H9 (cell line): ENCODE measurements around the gene PTPRK. TPM values are rescaled to one million over a fixed set of nuclear protein-coding genes. Genes with fewer than 3 reads are reported as not detected.

Experiments
- DNase-seq: peaks from one replicate; pipeline ENCODE4 v3.0.0-alpha.2; 2017
- H2AFZ ChIP-seq: one replicate; pipeline ENCODE4 v1.6.1; 2013; ENCODE audit warnings: mild to moderate bottlenecking, low read length, control low read depth, moderate library complexity
- H2AK5ac ChIP-seq: 2 replicates; pipeline ENCODE4 v1.6.1; 2013; ENCODE audit warnings: low read length, control low read depth, mixed read lengths; ENCODE audit not compliant: insufficient read length
- H2BK120ac ChIP-seq: one replicate; pipeline ENCODE4 v1.6.1; 2013; ENCODE audit warnings: low read depth, mild to moderate bottlenecking, low read length, control low read depth, inconsistent platforms; ENCODE audit not compliant: poor library complexity, severe bottlenecking
- H2BK12ac ChIP-seq: 2 replicates; pipeline ENCODE4 v1.6.1; 2013; ENCODE audit warnings: low read length, control low read depth, mixed read lengths, low read depth; ENCODE audit not compliant: insufficient read length
- H2BK15ac ChIP-seq: 2 replicates; pipeline ENCODE4 v1.6.1; 2013; ENCODE audit warnings: low read depth, low read length, control low read depth
- H2BK20ac ChIP-seq: one replicate; pipeline ENCODE4 v1.6.1; 2013; ENCODE audit warnings: low read depth, mild to moderate bottlenecking, low read length, control low read depth, inconsistent platforms; ENCODE audit not compliant: poor library complexity, severe bottlenecking
- H2BK5ac ChIP-seq: 2 replicates; pipeline ENCODE4 v1.6.1; 2013; ENCODE audit warnings: low read length, control low read depth, mixed read lengths; ENCODE audit not compliant: insufficient read length
- H3K14ac ChIP-seq: 2 replicates; pipeline ENCODE4 v1.6.1; 2013; ENCODE audit warnings: low read length, control low read depth; ENCODE audit not compliant: insufficient read depth
- H3K18ac ChIP-seq: 2 replicates; pipeline ENCODE4 v1.6.1; 2013; ENCODE audit warnings: low read depth, mild to moderate bottlenecking, mixed read lengths, low read length, control low read depth; ENCODE audit not compliant: insufficient read length
- H3K23ac ChIP-seq: 2 replicates; pipeline ENCODE4 v1.6.1; 2013; ENCODE audit warnings: low read length, control low read depth, mixed read lengths, low read depth; ENCODE audit not compliant: insufficient read length
- H3K23me2 ChIP-seq: 2 replicates; pipeline ENCODE4 v1.6.1; 2013; ENCODE audit warnings: low read depth, mild to moderate bottlenecking, mixed read lengths, low read length, control low read depth; ENCODE audit not compliant: insufficient read length, poor library complexity, severe bottlenecking
- H3K27ac ChIP-seq: 2 replicates; pipeline ENCODE4 v1.5.1; 2013; ENCODE audit warnings: low read length, control low read depth, mixed read lengths, low read depth; ENCODE audit not compliant: insufficient read length
- H3K27me3 ChIP-seq: 2 replicates; pipeline ENCODE4 v1.6.1; 2013; ENCODE audit warnings: low read length, control low read depth, inconsistent platforms; ENCODE audit not compliant: insufficient read depth
- H3K4ac ChIP-seq: 2 replicates; pipeline ENCODE4 v1.6.1; 2013; ENCODE audit warnings: low read depth, mild to moderate bottlenecking, control low read depth, inconsistent platforms, low read length, moderate library complexity
- H3K4me1 ChIP-seq: 2 replicates; pipeline ENCODE4 v1.6.1; 2013; ENCODE audit warnings: low read length, control low read depth, inconsistent platforms; ENCODE audit not compliant: insufficient read depth
- H3K4me2 ChIP-seq: 2 replicates; pipeline ENCODE4 v1.6.1; 2013; ENCODE audit warnings: low read length, control low read depth, mixed read lengths; ENCODE audit not compliant: insufficient read length, insufficient read depth
- H3K56ac ChIP-seq: 2 replicates; pipeline ENCODE4 v1.6.1; 2013; ENCODE audit warnings: low read depth, mild to moderate bottlenecking, mixed read lengths, low read length, control low read depth; ENCODE audit not compliant: insufficient read length
- H3K79me1 ChIP-seq: 2 replicates; pipeline ENCODE4 v1.6.1; 2013; ENCODE audit warnings: low read depth, mild to moderate bottlenecking, moderate library complexity, low read length, control low read depth, inconsistent platforms; ENCODE audit not compliant: insufficient read depth, poor library complexity, severe bottlenecking
- H3K79me2 ChIP-seq: 2 replicates; pipeline ENCODE4 v1.6.1; 2013; ENCODE audit warnings: low read length, control low read depth, inconsistent platforms; ENCODE audit not compliant: insufficient read depth
- H3K9ac ChIP-seq: 2 replicates; pipeline ENCODE4 v1.6.1; 2013; ENCODE audit warnings: low read length, control low read depth, mixed read lengths; ENCODE audit not compliant: insufficient read length; ENCODE audit errors: extremely low read depth
- H3K9me3 ChIP-seq: one replicate; pipeline ENCODE4 v1.6.1; 2013; ENCODE audit warnings: low read depth, low read length, inconsistent platforms; ENCODE audit not compliant: control insufficient read depth
- H3T11ph ChIP-seq: one replicate; pipeline ENCODE4 v1.6.1; 2013; ENCODE audit warnings: mild to moderate bottlenecking, low read length, control low read depth, inconsistent platforms
- H4K20me1 ChIP-seq: one replicate; pipeline ENCODE4 v1.6.1; 2013; ENCODE audit not compliant: control insufficient read depth, insufficient read length, insufficient read depth
- H4K5ac ChIP-seq: 2 replicates; pipeline ENCODE4 v1.6.1; 2013; ENCODE audit warnings: low read depth, mild to moderate bottlenecking, mixed read lengths, low read length, control low read depth; ENCODE audit not compliant: insufficient read length
- H4K8ac ChIP-seq: replicated peaks from 2 replicates; pipeline ENCODE4 v1.6.1; 2013; ENCODE audit warnings: low read length, control low read depth, mixed read lengths, low read depth; ENCODE audit not compliant: insufficient read length
- H4K91ac ChIP-seq: 2 replicates; pipeline ENCODE4 v1.6.1; 2013; ENCODE audit warnings: low read depth, mild to moderate bottlenecking, moderate library complexity, mixed read lengths, low read length, control low read depth; ENCODE audit not compliant: insufficient read length
- H3K27ac Mint-ChIP-seq, 3 experiments: 2 replicates in 2 of 3; 3 replicates in 1 of 3; pipeline ENCODE4 v1.8.0; 2020 to 2021; ENCODE audit warnings: mixed read lengths in 3 of 3, mild to moderate bottlenecking in 1 of 3, moderate library complexity in 1 of 3
- H3K27me3 Mint-ChIP-seq: 2 replicates; pipeline ENCODE4 v1.8.0; 2021; ENCODE audit warnings: low read depth, mild to moderate bottlenecking, moderate library complexity, mixed read lengths
- H3K36me3 Mint-ChIP-seq, 3 experiments: 2 replicates in 2 of 3; 3 replicates in 1 of 3; pipeline ENCODE4 v1.8.0; 2020 to 2021; ENCODE audit warnings: low read depth in 3 of 3, mixed read lengths in 3 of 3; ENCODE audit not compliant: insufficient read depth in 1 of 3
- H3K4me1 Mint-ChIP-seq, 2 experiments: 2 replicates each; pipeline ENCODE4 v1.8.0; 2020; ENCODE audit warnings: mixed read lengths in 2 of 2
- H3K4me3 Mint-ChIP-seq, 2 experiments: 2 replicates in 1 of 2; 3 replicates in 1 of 2; pipeline ENCODE4 v1.8.0; 2020 to 2021; ENCODE audit warnings: mild to moderate bottlenecking in 2 of 2, mixed read lengths in 2 of 2, moderate library complexity in 1 of 2
- H3K9me3 Mint-ChIP-seq, 2 experiments: 2 replicates in 1 of 2; 3 replicates in 1 of 2; pipeline ENCODE4 v1.8.0; 2020; ENCODE audit warnings: mild to moderate bottlenecking in 2 of 2, mixed read lengths in 2 of 2, moderate library complexity in 1 of 2
- WGBS: extraction: QIAGEN DNeasy Blood & Tissue Kit; methylation state at CpG from one replicate; pipeline ENCODE4 v1.1.7; 2013; ENCODE audit warnings: missing lambda C conversion rate, low lambda C conversion rate, mixed read lengths; ENCODE audit not compliant: insufficient read length; ENCODE audit errors: extremely low coverage; 5-methylcytosine and 5-hydroxymethylcytosine counted together
- total RNA-seq: library from RNA; stranded (reverse); gene quantifications from 2 replicates; pipeline ENCODE4 v1.2.1, GENCODE V29; 2021
- TF ChIP-seq, protein P1 (sequence below): fragments of 200-600 bp; sonication (generic); conservative IDR thresholded peaks from 3 replicates; pipeline ENCODE4 v1.8.0; 2021; ENCODE audit warnings: antibody characterized with exemption, mild to moderate bottlenecking

The PTPRK gene
- total RNA-seq, 1 experiment from 2014 or later, result 47.9 TPM

DNA sequence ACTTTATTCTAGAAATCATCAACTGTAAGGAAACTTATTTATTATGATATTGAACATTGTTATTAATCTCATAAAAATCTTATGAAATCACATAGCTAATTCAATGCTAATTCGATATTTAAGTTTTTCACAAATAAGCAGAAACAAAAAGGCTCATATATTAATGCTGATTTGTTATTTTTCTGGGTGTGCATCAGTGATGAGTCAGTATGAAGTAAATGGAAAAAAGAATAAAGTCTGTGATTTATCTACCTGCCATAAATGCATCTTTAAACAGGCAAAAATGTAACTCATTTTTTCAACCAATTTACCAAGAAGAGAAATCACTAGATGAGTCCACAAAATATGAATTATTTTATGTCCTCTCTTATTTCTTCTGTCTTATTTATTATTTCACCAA lies 253.5 kb downstream of the PTPRK start:
- Histone ChIP-seq H3K4me2 (no peak overlapping the region), H3K27ac (no peak overlapping the region), H4K5ac (no peak overlapping the region), H3K23me2 (no peaks in the 10 kb centered on the region), H2BK12ac (no peak overlapping the region), H2BK5ac (no peak overlapping the region), H2AFZ (no peak overlapping the region), H2AK5ac (no peak overlapping the region), H3K9ac (no peak overlapping the region), H3K79me1 (peaks cover 2% of the 10 kb centered on the region), H3K79me2 (no peaks in the 10 kb centered on the region), H3K4ac (no peak overlapping the region), H2BK15ac (no peak overlapping the region), H2BK120ac (no peak overlapping the region), H3K56ac (no peak overlapping the region), H4K20me1 (no peaks in the 10 kb centered on the region), H3K4me1 (no peaks in the 10 kb centered on the region), H3T11ph (no peak overlapping the region), H2BK20ac (no peak overlapping the region), H3K18ac (no peak overlapping the region), H3K27me3 (no peaks in the 10 kb centered on the region), H4K8ac (no peak overlapping the region), H4K91ac (no peak overlapping the region), H3K23ac (no peak overlapping the region), H3K14ac (no peak overlapping the region), H3K9me3 (no peaks in the 10 kb centered on the region)
- TF ChIP-seq, protein P1, sequence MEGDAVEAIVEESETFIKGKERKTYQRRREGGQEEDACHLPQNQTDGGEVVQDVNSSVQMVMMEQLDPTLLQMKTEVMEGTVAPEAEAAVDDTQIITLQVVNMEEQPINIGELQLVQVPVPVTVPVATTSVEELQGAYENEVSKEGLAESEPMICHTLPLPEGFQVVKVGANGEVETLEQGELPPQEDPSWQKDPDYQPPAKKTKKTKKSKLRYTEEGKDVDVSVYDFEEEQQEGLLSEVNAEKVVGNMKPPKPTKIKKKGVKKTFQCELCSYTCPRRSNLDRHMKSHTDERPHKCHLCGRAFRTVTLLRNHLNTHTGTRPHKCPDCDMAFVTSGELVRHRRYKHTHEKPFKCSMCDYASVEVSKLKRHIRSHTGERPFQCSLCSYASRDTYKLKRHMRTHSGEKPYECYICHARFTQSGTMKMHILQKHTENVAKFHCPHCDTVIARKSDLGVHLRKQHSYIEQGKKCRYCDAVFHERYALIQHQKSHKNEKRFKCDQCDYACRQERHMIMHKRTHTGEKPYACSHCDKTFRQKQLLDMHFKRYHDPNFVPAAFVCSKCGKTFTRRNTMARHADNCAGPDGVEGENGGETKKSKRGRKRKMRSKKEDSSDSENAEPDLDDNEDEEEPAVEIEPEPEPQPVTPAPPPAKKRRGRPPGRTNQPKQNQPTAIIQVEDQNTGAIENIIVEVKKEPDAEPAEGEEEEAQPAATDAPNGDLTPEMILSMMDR, result no peak
- DNase-seq, result no peak
- Mint-ChIP-seq H3K4me1 (no peaks in the 10 kb centered on the region), H3K4me3 (no peak overlapping the region), H3K27ac (no peak overlapping the region), H3K27me3 (no peaks in the 10 kb centered on the region), H3K36me3 (peaks cover 7 to 10% (median 9%) of the 10 kb centered on the region in 3 experiments; a peak in 6 of 7 replicates), H3K9me3 (peaks cover 0 to 7% of the 10 kb centered on the region in 2 experiments; a peak in 1 of 5 replicates)
- no CpG with 5 or more reads among the region's 1 CpG for WGBS
